NCI-H2029 treated with DMSO at 0.1 percent for 48 hours (cell line): ENCODE measurements around the gene FAM168B.
"Not testable (repeated sequence)": the region's sequence is repeated elsewhere in the genome, so short reads cannot be mapped to it uniquely, and the experiment has no call there.

Source experiments
- DNase-seq: peaks from one replicate; lab custom pipeline; 2025; lab: John Stamatoyannopoulos, UW

The FAM168B gene

GRCh38 chr2:131094463-131095281 is 1.4 kb upstream of the FAM168B start:
- DNase-seq = no peak

- peak; percentile 52 for DNase-seq
Observed at GRCh38 chr2:131093696-131094462, 619 bp upstream of the FAM168B start.

- no peak for DNase-seq
Observed at GRCh38 chr2:131092458-131093005, 728 bp downstream of the FAM168B start.

GRCh38 chr2:131085646-131086045 is 7.6 kb downstream of the FAM168B start:
- no peak for DNase-seq

GRCh38 chr2:131081190-131081589 is 12.1 kb downstream of the FAM168B start:
- no peak for DNase-seq

GRCh38 chr2:131079931-131080330 is 13.3 kb downstream of the FAM168B start:
- DNase-seq = not testable (repeated sequence)

DNA sequence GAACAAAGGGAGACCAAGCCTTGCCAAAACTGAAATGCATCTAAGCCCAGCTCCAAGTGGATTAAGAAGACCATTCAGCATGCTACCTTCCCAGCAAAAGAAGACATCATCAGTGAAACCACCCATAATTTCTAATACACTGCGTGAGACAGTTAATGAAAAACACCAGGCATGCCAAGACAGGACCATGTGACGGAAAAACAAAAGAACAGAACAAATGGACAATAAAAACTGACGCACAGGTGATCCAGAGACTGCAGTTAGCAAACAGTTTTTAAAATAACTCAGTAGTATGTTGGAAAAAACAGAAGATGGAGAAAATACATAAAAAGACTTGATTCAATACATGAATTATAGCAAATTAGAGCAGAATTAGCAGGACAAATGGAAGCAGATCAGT is 15.3 kb downstream of the FAM168B start:
- no peak for DNase-seq

DNA sequence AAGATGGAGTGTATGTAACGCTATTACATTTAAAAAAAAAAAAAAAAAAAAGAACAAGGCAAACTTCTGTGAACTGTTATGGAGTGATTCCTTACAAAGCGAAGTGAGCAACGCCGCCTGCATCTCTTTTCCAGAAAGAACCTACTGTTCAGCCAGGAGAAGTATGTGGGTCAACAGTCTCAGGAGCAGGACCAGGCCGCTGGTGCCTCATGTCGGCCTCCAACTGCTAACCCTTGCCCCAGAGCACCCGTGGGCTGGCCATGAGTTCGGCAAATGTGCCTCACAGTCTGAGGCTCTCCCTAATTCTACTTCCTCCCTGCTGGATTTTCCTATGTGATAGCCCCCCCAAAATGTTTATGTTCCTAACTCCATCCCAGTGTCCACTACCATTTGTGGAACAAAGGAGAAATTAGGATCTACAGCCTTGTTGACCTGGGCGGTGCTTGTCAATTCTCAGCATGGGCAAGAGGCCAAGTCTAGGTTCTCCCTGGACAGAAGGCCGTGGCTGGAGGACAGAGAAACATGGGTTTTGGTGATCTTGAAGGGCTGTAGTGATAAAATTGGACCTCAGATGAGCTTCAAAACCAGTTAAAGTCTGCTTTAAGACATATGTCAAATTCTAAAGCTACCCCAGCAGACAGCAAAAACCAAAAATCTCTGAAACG is 15.9 kb downstream of the FAM168B start:
- no peak for DNase-seq

DNA sequence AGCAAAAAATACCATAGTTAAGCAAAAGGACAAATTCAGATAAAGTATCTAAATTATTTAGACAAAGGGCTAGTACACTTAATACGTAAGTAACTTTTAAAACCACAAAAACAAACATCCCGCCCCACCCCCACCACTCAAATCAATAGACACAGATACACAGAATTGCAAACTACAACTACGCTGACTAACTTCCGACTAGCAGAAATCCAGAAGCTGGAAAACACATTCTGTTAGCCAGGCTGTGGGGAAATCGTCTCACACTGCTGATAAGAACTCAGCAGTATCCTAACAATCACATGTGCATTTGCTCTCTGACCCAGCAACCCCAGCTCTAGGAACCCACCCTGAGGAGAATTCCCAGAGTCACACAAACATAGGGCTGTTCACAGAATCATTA is 16.6 kb downstream of the FAM168B start:
- no peak for DNase-seq

- DNase-seq = not testable (repeated sequence)
Observed at GRCh38 chr2:131075578-131075977, 17.7 kb downstream of the FAM168B start.

GRCh38 chr2:131068172-131068571 is 25.1 kb downstream of the FAM168B start:
- not testable (repeated sequence) for DNase-seq

DNA sequence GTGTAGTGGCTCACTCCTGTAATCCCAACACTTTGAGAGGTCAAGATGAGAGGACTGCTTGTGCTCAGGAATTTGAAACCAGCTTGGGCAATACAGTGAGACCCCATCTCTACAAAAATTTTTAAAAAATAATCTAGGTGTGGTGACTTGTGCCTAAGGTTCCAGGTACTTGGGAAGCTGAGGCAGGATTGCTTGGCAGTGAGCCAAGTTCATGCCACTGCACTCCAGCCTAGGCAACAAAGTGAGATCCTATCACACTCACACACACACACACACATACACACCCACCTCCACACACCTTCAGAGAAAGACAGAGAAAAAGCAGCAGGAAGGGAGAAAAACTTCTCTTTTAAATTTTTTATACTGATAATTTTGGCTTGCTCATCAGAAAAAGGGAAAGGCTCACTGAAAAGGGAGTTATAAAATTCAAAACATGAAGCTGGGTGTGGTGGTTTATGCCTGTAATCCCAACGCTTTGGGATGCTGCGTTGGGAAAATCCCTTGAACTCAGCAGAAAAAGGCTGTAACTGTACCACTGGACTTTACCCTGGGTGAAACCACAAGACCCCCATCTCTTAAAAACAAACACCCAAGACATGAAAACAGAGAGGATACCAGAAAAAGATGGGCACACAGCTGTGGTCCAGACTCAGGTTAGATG is 25.7 kb downstream of the FAM168B start:
- DNase-seq = no peak

DNA sequence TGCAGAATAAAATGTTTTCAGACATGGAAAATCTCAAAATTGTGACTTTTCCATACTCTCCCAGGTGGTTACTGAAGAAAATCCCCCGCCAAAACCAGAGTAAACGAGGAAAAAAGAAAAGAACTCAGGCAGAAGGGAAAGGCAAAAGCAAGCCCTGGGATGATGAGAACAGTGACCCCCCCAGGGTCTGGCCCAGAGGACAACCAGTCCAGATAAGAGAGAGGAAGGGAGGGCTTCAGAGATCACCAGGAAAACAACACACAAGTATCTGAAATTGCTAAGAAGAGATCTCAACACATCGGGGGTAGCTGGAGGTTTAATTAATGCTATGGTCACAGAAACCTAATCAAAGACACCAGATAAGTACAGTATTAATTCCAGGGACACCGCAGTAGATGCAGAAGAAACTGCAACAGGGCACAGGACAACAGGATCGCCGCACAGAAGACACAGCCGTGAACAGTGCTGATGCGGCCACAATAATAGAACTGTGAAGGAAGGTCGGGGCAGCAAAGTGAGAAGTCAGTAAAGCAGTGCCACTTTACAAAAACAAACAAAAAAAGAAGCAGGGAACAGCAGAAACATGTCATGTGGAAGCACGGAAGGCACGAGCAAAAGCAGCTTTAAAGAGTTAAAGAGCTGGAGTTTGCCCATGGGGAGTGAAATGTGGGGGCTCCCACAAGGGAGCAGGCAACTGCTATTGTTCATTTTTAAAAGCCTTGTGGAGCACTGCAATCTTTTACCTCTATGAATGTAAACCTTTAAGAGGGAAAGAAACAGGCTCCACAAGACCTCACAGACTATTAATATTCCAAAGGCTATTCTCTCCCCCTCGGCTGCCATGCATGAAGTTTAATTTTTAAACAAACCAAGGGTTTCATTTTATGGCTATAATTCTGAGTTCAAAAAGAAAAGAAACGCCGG is 28.4 kb downstream of the FAM168B start:
- DNase-seq = no peak

GRCh38 chr2:131063501-131064283 is 29.6 kb downstream of the FAM168B start:
- no peak for DNase-seq

GRCh38 chr2:131058920-131059319 is 34.3 kb downstream of the FAM168B start:
- no peak for DNase-seq

GRCh38 chr2:131058214-131058843 is 34.9 kb downstream of the FAM168B start:
- DNase-seq = no peak

GRCh38 chr2:131056932-131057287 is 36.4 kb downstream of the FAM168B start:
- no peak for DNase-seq

GRCh38 chr2:131056204-131056931 is 36.9 kb downstream of the FAM168B start:
- no peak for DNase-seq
